GM19328 (cell line): ENCODE results near the gene TCF7L1.
"Not testable (repeated sequence)": the region's sequence is repeated elsewhere in the genome, so short reads cannot be mapped to it uniquely, and the experiment has no call there.

Experiments used
- ATAC-seq: cut with Tn5 transposase; IDR thresholded peaks from one replicate; pipeline ENCODE4 v1.9.1; 2021; ENCODE audit warnings: mild to moderate bottlenecking, moderate library complexity; ENCODE audit not compliant: unreplicated experiment

TCF7L1 gene

GRCh38 chr2:85181134-85181631 lies 48.0 kb downstream of the TCF7L1 start:
- ATAC-seq = no peak

GRCh38 chr2:85181844-85182456 lies 48.8 kb downstream of the TCF7L1 start:
- ATAC-seq = no peak

- no peak for ATAC-seq
These were observed 49.9 kb downstream of the TCF7L1 start for GRCh38 chr2:85183076-85183475.

- no peak for ATAC-seq
These were observed 50.3 kb downstream of the TCF7L1 start for GRCh38 chr2:85183479-85183878.

- ATAC-seq = no peak
These were observed 51.0 kb downstream of the TCF7L1 start for GRCh38 chr2:85184231-85184630.

GRCh38 chr2:85184990-85185389 lies 51.8 kb downstream of the TCF7L1 start:
- ATAC-seq = no peak

GRCh38 chr2:85185431-85185940 lies 52.3 kb downstream of the TCF7L1 start:
- ATAC-seq = no peak

GRCh38 chr2:85187069-85187468 lies 53.9 kb downstream of the TCF7L1 start:
- no peak for ATAC-seq

- ATAC-seq = no peak
These were observed 55.7 kb downstream of the TCF7L1 start for GRCh38 chr2:85188852-85189251.

- ATAC-seq = no peak
These were observed 56.5 kb downstream of the TCF7L1 start for GRCh38 chr2:85189606-85190270.

GRCh38 chr2:85191157-85191556 lies 58.0 kb downstream of the TCF7L1 start:
- ATAC-seq = no peak

- no peak for ATAC-seq
These were observed 61.7 kb downstream of the TCF7L1 start for GRCh38 chr2:85194780-85195480.

GRCh38 chr2:85195956-85196355 lies 62.8 kb downstream of the TCF7L1 start:
- no peak for ATAC-seq

GRCh38 chr2:85199698-85200097 lies 66.5 kb downstream of the TCF7L1 start:
- no peak for ATAC-seq

GRCh38 chr2:85209887-85210286 lies 76.7 kb downstream of the TCF7L1 start:
- ATAC-seq = no peak

- no peak for ATAC-seq
These were observed 77.3 kb downstream of the TCF7L1 start for GRCh38 chr2:85210511-85210910.

- ATAC-seq = not testable (repeated sequence)
These were observed 78.4 kb downstream of the TCF7L1 start for GRCh38 chr2:85211606-85212005.

- ATAC-seq = no peak
These were observed 79.6 kb downstream of the TCF7L1 start for GRCh38 chr2:85212841-85213240.

GRCh38 chr2:85213404-85213803 lies 80.2 kb downstream of the TCF7L1 start:
- ATAC-seq = no peak

- ATAC-seq = no peak
These were observed 80.8 kb downstream of the TCF7L1 start for GRCh38 chr2:85213901-85214512.

- ATAC-seq = no peak
These were observed 81.9 kb downstream of the TCF7L1 start for GRCh38 chr2:85215081-85215447.
